Psoas muscle (tissue), 8 donors: Measurements from ENCODE around the gene URGCP. TPM values are rescaled to one million over a fixed set of nuclear protein-coding genes. Genes with fewer than 3 reads are reported as not detected.
"Not testable (repeated sequence)": the region's sequence is repeated elsewhere in the genome, so short reads cannot be mapped to it uniquely, and the experiment has no call there.

Source experiments
- ATAC-seq, 4 donors: fragments of 200-7000 bp; cut with Tn5 transposase; one replicate each; pipeline ENCODE4 v1.9.1; 2020; ENCODE audit warnings: moderate library complexity in 3 of 4, mild to moderate bottlenecking in 2 of 4
- DNase-seq, 2 donors: peaks; one replicate each; pipeline ENCODE4 v3.0.0-alpha.2; 2020
- H3K27ac ChIP-seq: fragments of 200-600 bp; one replicate; pipeline ENCODE4 v1.8.0; 2022
- H3K27me3 ChIP-seq, 3 donors: fragments of 200-600 bp in 1 of 3; one replicate each; pipeline versions ENCODE4 v1.6.1 to v1.8.0; 2013 to 2022; ENCODE audit warnings: low read length in 2 of 3, mild to moderate bottlenecking in 2 of 3, moderate library complexity in 1 of 3; ENCODE audit not compliant: insufficient read depth in 3 of 3
- H3K36me3 ChIP-seq, 2 donors: fragments of 200-600 bp in 1 of 2; one replicate each; pipeline versions ENCODE4 v1.6.1 to v1.8.0; 2013 to 2022; ENCODE audit warnings: low read depth in 1 of 2, mild to moderate bottlenecking in 1 of 2, moderate library complexity in 1 of 2; ENCODE audit not compliant: insufficient read depth in 1 of 2
- H3K4me1 ChIP-seq: fragments of 200-600 bp; one replicate; pipeline ENCODE4 v1.8.0; 2022
- H3K4me3 ChIP-seq: fragments of 200-600 bp; one replicate; pipeline ENCODE4 v1.8.0; 2022; ENCODE audit warnings: mild to moderate bottlenecking
- H3K9me3 ChIP-seq: fragments of 200-600 bp; one replicate; pipeline ENCODE4 v1.8.0; 2022
- CTCF ChIP-seq: fragments of 200-600 bp; IDR thresholded peaks from one replicate; pipeline ENCODE4 v1.8.0; 2022; ENCODE audit warnings: antibody characterized with exemption
- WGBS, 3 donors: extraction: QIAGEN DNeasy Blood & Tissue Kit; methylation state at CpG; one replicate each; pipeline versions ENCODE4 v1.1.6 to v1.1.7; 2013; 5-methylcytosine and 5-hydroxymethylcytosine counted together
- intact Hi-C, 2 donors: fragments of 100-400 bp; cut with DNase I; formaldehyde crosslinking; loops; one replicate each; pipeline versions ENCODE4 v1.11.0 to v1.14.2; 2022
- polyA plus RNA-seq, 3 donors: library from polyadenylated mRNA; stranded (reverse); fragments of 200-250 nt; gene quantifications; one replicate each; pipeline ENCODE4 v1.2.3, GENCODE V29; 2013
- total RNA-seq, 4 donors: library from RNA; stranded (reverse); fragmentation: NEBNext Ultra II Directional in 2 of 4; extraction: Animal tissue kit (Norgen Biotek cat#: 25700) in 2 of 4; gene quantifications; one replicate each; pipeline versions ENCODE4 v1.2.1 to v1.2.4, GENCODE V29; 2021 to 2023
- donor health status: healthy with polysubstance abuse.
- donor health status: DM: no; HTN: no; CAD: no; lungs with moderate emphysema.
- donor health status: Bipolar disorder and iron deficiency.
- donor health status: healthy.
- donor health status: DM: yes; HTN: yes; CAD: no.
- donor health status: DM: no; HTN: no; CAD: no.
- donor health status: DM: no; HTN: no; CAD: no.
- donor health status: DM: yes; HTN: yes; CAD: no.

URGCP gene
- total and polyA plus RNA-seq, 7 donors, result 19.2 to 54.4 (median 41.3) TPM

- 23 to 33% (median 25%) methylated on average over 8 of the region's 8 CpGs for WGBS, 3 donors
- Histone ChIP-seq H3K9me3 (no peaks in the 10 kb centered on the region), H3K27ac (peak overlapping the region; percentile 81), H3K27me3 (no peaks in the 10 kb centered on the region), H3K4me1 (peaks cover 34% of the 10 kb centered on the region), H3K4me3 (peak overlapping the region; percentile 72), H3K36me3 (peaks cover 0 to 5% of the 10 kb centered on the region in 2 donors)
- TF ChIP-seq CTCF, result no peak
- DNase-seq (peak; percentile 29 to 54), ATAC-seq (peak; percentile 18 to 73 (median 57))
- intact Hi-C loops, result no loop called here
Measured at GRCh38 chr7:43905209-43905946, 1.0 kb downstream of the URGCP start.

- Histone ChIP-seq H3K36me3 (no peaks in the 10 kb centered on the region), H3K4me1 (peaks cover 34% of the 10 kb centered on the region), H3K27me3 (no peaks in the 10 kb centered on the region), H3K9me3 (no peaks in the 10 kb centered on the region), H3K27ac (peak overlapping the region; percentile 81), H3K4me3 (peak overlapping the region; percentile 72)
- ATAC-seq, result peak in 3 of 4 donors; percentile 29 to 46 (median 32)
- no peak for DNase-seq
- intact Hi-C loops, result no loop called here
- TF ChIP-seq CTCF, result no peak
- WGBS, 3 donors, result 92 to 94% (median 92%) methylated on average over 5 of the region's 5 CpGs
Measured at GRCh38 chr7:43904533-43905208, 1.7 kb downstream of the URGCP start.

GRCh38 chr7:43902542-43903054 lies 3.8 kb downstream of the URGCP start:
- no peaks in the 10 kb centered on the region for H3K36me3 ChIP-seq
- H3K4me3 ChIP-seq, result no peak overlapping the region
- H3K4me1 ChIP-seq, result peaks cover 38% of the 10 kb centered on the region
- ATAC-seq (no peak), DNase-seq (no peak)
- no peaks in the 10 kb centered on the region for H3K27me3 ChIP-seq
- H3K9me3 ChIP-seq, result no peaks in the 10 kb centered on the region
- TF ChIP-seq CTCF, result no peak
- WGBS, 3 donors, result 85 to 95% (median 88%) methylated on average over 5 of the region's 5 CpGs
- H3K27ac ChIP-seq, result peak overlapping the region; percentile 13
- intact Hi-C loops, result no loop called here

GRCh38 chr7:43898571-43898970 lies 7.8 kb downstream of the URGCP start:
- ATAC-seq, H3K27me3 ChIP-seq, intact Hi-C loops, H3K9me3 ChIP-seq, H3K4me3 ChIP-seq, DNase-seq, H3K27ac ChIP-seq: not testable (repeated sequence)
- H3K36me3 ChIP-seq, result peaks cover 0 to 19% of the 10 kb centered on the region in 2 donors
- peaks cover 20% of the 10 kb centered on the region for H3K4me1 ChIP-seq
- 93 to 99% (median 96%) methylated on average over 2 of the region's 2 CpGs for WGBS, 3 donors

GRCh38 chr7:43895847-43896415 lies 10.5 kb downstream of the URGCP start:
- no peak for DNase-seq
- 89 to 93% (median 91%) methylated on average over 8 of the region's 8 CpGs for WGBS, 3 donors

More at GRCh38 chr7:43895847-43896415, 10.5 kb downstream of the URGCP start:
- intact Hi-C loops, result no loop called here
- Histone ChIP-seq H3K27ac (no peak overlapping the region), H3K9me3 (no peaks in the 10 kb centered on the region), H3K36me3 (peaks cover 0 to 19% of the 10 kb centered on the region in 2 donors), H3K4me1 (peaks cover 17% of the 10 kb centered on the region), H3K27me3 (no peaks in the 10 kb centered on the region), H3K4me3 (no peak overlapping the region)
- no peak for TF ChIP-seq CTCF
- ATAC-seq, result no peak
